ENCODE measurements around the gene SNAPC1.

The SNAPC1 gene

DNA sequence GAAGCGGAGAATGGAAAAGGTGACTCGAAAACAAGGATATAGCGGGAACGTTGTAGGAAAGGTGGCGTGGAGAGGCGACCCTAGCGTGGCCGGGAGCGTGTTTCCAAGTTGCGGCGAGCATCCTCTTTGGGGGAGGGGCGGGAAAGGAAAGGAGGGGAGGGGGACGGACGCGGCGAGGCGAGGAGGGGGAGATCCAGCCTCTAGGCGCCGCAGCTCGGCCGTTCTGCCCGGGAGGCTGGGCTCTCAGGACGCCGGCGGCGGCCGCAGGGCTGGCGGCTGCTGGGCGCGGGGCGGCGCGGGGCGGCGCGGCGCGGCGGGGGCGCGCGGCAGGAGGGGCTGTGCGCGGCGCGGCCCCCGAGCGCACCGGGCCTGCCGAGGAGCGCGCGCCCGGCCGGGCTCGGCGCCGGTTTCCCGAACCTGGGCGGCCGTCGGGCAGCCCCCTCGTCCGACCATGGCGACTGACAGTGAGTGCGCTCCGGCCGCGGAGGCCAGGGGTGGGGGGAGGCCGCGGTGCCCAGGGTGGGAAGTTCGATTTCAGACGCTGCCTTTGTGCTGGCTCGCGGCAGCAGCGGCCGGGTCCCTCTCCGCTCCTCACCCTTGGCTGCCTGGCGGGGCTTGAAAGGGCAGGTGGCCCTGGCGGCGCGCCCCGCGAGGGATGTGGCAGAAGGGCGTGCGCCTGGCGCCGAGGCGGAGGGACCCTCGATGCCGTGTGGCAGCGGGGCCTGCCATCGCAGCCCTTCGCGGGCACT is 50.3 kb downstream of the SNAPC1 start, which contains the start of gene SYT16:
Gene SYT16, plus strand, starts transcription at position 357 of the 749 bp plus-strand sequence.
- DNase-seq (ENCODE audit: low spot score): peak; percentile 70

GRCh38 chr14:61813096-61813606 is 50.9 kb downstream of the SNAPC1 start:
- DNase-seq (ENCODE audit: low spot score): no peak

GRCh38 chr14:61822458-61822857 is 60.2 kb downstream of the SNAPC1 start:
- no peak for DNase-seq (ENCODE audit: low spot score)

DNA sequence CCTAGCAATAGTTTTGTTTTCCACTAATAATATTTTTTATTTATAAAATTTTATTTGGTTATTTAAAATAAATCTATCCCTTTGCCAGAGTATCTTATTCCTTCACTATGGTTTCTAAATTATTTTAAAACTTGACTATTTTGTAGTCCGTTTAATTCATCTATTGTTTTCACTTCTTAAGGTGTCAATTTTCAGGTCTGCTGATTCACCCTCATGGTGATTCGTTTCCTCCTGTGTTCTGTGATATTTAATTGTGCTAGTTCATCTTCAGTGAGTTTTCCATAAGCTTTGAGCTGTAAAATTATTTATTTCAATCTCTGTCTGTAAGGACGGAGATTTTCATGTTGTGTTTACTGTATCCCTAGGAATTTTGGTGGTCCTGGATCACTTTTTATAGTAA is 70.6 kb downstream of the SNAPC1 start:
- DNase-seq (ENCODE audit: low spot score): no peak

GRCh38 chr14:61836184-61836583 is 74.0 kb downstream of the SNAPC1 start:
- DNase-seq (ENCODE audit: low spot score): no peak

- DNase-seq (ENCODE audit: low spot score): no peak
These were observed 74.6 kb downstream of the SNAPC1 start for GRCh38 chr14:61836807-61837206.

DNA sequence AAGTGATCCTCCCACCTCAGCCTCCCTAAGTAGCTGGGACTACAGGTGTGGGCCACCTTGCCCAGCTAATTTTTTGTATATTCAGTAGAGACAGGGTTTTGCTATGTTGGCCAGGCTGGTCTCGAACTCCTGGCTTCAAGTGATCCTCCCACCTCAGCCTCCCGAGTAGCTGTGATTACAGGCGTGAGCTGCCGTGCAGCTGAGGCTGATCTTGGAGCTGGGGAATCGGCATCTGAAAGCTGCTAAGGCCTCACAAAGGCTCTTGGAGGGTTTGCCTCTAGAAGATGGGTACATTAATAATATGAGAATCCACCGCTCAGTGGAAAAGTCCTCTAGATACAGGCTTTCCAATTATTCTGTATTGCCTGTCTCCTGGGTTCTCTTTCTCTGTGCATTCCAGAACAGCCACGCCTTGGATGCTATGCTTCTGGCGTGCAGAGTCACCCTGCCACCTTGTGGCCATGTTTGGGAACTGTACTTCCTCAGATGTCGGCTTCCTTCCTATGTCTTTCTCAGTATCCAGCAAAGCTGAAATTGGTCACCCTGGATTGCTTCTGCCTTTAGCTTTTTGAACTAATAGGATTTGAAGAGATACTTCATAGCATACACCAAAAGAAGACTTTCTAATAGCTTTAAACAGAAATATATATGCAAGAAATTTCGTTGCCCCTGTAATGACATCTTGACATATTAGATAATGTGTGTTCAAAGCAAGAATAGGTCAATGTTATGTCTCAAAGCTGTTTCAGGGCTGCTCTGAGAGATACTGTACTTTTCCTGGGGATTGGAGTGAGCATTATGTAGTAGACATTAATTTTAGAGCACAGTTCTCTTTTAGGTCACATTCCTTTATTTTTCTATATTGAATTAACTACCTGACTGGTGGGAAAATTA is 75.4 kb downstream of the SNAPC1 start:
- DNase-seq (ENCODE audit: low spot score): peak; percentile 81

GRCh38 chr14:61838661-61839245 is 76.5 kb downstream of the SNAPC1 start:
- no peak for DNase-seq (ENCODE audit: low spot score)

DNA sequence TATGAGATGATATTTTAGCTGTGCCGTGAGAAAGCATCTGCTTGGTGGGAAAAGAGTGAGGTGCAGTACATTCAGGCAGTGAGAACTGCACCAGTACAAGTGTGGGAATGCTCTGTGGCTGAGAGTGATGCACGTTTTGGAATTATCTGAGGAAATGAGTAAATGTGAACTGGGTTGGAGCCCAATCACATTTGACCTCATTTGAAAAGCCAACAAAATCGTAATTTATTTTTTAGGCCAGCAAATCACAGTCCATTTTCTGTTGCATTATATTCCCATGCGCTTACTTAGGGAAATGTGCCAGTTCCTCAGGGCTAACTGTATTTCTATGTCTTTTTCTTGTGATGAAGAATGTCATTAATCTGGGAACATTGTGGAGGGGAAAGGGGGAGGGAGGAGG is 77.3 kb downstream of the SNAPC1 start:
- no peak for DNase-seq (ENCODE audit: low spot score)

DNA sequence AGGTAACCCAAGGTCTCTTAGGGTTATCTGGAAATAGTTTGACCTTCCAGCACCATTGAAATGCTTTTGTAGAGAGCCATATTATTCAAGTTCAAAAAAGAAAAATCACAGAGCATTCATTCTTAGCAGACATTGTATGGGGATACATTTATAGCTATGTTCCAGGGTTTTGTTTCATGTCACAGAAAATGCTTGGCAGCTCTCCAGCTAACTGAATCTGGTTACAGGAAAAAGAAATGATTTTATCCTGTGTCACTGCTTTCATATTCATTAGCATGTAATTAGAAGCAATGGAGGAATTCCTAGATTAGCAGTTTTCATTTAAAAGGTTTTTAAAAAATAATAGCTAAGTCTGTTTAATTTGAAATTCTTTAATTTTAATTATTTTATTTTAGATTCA is 78.9 kb downstream of the SNAPC1 start:
- DNase-seq (ENCODE audit: low spot score): no peak
